HG03571 (cell line): ENCODE results near the gene PLA2G15.
A peak's percentile ranks its signal among the peaks of the same experiment; 100 is the strongest.

Experiments
- ATAC-seq: cut with Tn5 transposase; IDR thresholded peaks from one replicate; pipeline ENCODE4 v1.9.1; 2021; ENCODE audit not compliant: unreplicated experiment

PLA2G15 gene, protein sequence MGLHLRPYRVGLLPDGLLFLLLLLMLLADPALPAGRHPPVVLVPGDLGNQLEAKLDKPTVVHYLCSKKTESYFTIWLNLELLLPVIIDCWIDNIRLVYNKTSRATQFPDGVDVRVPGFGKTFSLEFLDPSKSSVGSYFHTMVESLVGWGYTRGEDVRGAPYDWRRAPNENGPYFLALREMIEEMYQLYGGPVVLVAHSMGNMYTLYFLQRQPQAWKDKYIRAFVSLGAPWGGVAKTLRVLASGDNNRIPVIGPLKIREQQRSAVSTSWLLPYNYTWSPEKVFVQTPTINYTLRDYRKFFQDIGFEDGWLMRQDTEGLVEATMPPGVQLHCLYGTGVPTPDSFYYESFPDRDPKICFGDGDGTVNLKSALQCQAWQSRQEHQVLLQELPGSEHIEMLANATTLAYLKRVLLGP

GRCh38 chr16:68244903-68245853 is at the start of gene PLA2G15:
Gene PLA2G15 (plus strand): TSS chr16:68245373. CDS start chr16:68245427, 54 bp downstream.
- peak; percentile 86 for ATAC-seq

DNA sequence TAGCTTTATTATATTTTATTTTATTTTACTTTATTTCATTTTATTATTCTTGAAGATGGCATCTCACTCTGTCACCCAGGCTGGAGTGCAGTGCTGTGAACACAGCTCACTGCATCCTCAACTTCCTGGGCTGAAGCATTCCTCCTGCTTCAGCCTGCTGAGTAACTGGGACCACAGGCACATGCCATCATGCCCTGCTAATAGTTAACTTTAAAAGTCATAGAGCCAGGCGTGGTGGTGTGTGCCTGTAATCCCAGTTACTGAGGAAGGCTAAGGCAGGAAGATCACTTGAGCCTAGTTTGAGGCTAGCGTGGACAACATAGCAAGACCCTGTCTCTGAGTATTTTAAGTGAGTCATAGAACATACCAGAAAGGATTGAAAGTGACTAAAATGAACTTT is 47.9 kb upstream of the PLA2G15 start:
- ATAC-seq = no peak

DNA sequence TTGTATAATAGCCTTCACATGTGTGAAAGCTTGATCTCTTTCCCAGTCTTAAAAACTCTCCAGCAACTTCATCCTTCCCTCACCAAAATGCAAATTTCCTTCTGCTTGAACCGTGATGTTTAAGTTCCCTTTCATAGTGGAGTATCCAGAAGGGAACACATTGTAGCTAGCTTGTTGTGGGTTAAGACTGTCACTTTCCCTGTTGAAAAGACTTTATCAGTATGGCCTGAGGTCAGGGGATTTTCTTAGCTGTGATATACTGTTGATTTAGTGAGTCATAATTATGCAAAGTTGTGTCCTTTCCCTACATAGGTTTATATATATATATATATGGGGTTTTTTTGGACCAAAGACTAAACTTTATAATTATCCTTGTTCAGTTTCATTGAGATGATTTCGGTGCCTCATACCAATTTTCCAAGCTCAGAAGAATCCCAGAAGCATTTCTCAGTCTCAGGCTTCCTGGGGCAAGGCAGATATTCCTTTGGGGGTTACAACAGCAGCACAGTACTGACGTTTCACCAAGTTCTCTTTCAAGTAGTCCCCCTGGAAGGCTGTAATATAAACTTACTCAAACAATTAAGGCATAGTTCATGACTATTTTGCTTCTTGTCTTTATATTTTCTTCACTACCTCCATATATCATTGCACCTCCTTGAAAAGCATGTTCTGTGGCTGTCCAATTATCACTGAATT is 44.9 kb upstream of the PLA2G15 start:
- ATAC-seq = no peak

GRCh38 chr16:68202091-68202519 is 43.1 kb upstream of the PLA2G15 start:
- ATAC-seq = no peak

DNA sequence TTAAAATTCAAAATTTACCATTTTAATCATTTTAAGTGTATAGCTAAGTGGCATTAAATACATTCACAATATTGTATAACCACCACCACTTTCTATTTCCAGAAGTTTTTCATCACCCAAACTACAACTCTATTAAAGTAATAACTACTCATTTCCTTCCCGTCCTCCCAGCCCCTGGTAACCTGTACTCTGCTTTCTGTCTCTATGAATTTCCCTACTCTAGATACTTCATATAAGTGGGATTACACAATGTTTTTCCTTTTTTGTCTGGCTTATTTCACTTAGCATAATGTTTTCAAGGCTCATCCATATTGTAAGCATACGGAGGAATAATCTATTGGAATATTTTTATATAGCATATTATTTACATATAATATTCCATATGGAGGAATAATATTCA is 38.9 kb upstream of the PLA2G15 start:
- no peak for ATAC-seq

GRCh38 chr16:68214726-68215125 is 30.4 kb upstream of the PLA2G15 start:
- no peak for ATAC-seq

DNA sequence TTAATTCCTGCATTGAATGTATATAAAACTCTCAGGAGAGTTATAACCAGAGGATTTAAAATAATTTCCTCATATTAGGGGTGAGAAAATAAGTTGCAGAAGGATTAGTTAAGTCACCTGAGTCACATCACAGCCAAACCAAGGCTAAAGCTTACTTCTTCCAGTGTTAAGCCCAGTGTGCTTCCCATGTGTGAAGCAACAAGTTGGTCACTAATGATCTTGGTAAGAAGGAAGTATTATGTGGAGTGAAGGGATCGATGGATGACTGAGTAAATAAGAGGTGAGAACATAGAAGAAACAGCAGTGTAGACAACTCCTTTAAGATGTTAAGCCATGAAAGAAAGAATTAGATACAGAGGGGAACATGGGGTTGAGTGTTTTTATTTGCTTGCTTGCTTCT is 29.9 kb upstream of the PLA2G15 start:
- no peak for ATAC-seq

DNA sequence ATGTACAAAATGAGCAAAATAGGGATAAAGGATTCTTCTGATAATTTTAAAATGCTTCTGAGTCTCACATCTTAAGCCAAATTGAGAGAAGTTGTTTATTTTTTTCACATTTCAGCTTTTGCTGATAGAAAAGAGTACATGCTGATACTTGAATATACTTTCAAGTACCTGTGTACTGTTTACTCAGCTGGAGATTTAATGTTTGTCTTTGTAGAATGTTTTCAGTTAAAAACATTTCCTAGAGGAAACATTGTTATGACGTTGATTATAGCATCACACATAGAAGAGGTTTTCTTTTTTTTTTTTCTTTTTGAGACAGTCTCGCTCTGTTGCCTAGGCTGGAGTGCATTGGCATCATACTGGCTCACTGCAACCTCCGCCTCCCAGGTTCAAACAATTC is 28.9 kb upstream of the PLA2G15 start:
- ATAC-seq = no peak

DNA sequence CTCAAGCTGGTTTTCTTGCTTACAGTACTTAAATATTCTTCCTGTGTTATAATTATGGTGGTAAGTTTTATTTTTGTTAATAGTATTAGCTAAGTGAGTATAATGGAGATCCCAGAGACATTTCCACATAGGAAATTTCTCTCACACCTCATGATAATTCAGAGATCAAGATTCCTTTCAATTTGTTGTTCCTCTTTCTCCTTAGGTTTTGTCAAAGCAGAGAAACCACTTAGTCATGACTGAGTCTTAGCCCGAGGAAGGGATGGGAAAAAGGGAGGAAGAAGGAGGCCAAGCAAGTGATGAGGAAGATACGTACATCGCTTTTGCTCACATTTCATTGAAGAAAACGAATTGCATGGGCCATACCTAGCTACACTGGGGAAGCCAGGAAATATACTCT is 27.7 kb upstream of the PLA2G15 start:
- ATAC-seq = no peak

DNA sequence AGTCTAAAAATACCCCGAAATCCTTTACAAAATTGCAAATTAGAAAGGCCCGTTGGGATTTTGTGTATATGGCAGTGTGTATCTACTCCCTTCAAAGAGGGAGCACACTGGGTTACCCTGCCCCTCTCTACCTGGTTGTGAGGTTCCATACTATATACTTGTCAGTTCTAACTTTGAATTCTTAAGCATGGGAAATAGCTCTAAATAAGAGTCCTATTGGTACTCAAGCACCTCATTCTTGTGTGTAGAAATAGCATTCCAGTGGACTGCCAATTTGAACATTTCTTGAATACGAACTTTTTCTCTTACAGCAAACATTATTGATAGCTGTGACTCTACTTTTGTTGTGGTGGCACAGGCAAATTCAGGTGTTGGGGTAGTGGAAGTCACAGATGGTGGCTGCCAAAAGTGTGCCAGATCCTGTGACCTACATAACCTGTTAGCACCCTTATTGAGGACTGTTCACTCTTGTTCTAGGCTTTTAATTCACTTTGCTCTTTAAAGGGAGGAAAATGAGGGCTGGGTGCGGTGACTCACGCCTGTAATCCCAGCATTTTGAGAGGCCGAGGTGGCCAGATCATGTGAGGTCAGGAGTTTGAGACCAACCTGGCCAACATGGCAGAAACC is 25.3 kb upstream of the PLA2G15 start:
- ATAC-seq = no peak

DNA sequence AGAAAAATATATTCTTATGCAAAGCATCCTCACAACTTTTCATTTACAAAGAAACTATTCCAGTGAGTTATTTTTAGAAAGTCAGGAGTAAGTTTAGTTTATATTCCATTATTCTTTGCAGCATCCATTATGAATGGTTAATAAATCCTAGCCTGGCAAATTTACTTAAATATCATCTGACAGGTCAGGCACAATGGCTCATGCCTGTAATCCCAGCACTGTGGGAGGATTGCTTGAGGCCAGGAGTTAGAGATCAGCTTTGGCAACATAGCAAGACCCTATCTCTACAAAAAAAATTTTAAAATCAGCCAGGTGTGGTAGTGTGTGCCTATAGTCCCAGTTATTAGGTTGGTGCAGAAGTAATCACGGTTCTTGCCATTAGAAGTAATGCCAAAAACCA is 22.1 kb upstream of the PLA2G15 start:
- no peak for ATAC-seq

DNA sequence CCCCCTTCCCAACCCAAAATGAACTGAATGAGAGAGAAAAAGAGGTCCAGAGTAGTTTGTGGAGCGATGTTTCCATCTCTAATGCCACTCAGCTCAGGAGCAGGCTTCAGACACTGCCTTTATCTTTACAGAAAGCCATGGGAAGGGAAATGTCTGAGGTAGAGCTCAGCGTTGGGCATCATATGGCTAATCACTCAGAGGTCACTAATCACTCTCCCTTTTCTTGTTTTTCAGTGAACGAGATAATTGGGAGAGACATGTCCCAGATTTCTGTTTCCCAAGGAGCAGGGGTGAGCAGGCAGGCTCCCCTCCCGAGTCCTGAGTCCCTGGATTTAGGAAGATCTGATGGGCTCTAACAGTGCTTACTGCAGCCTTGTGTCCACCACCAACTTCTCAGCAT is 19.1 kb upstream of the PLA2G15 start:
- ATAC-seq = no peak

GRCh38 chr16:68227183-68227793 is 17.9 kb upstream of the PLA2G15 start:
- ATAC-seq = no peak

GRCh38 chr16:68227850-68228553 is 17.2 kb upstream of the PLA2G15 start:
- ATAC-seq = no peak

DNA sequence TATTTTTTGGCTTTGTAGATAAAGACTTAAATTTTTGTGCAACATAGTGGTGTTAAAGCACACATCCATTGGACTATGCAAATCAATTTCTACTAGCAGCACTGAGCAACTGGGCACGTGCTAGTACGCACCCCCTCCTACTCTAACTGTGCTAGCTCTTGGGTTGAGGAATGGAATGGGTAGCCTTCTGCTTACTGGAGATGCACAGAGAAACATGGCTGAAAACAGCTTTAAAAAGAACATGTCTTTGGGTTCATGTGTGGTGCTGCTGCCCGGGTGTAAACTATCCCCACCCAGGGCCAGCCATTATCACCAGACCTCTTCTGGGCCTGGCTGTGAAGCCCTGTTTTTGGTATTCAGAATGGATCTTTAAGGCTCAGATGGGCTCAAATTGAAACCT is 16.5 kb upstream of the PLA2G15 start:
- ATAC-seq = no peak

GRCh38 chr16:68229431-68230175 is 15.6 kb upstream of the PLA2G15 start:
- ATAC-seq = no peak

GRCh38 chr16:68230176-68230571 is 15.0 kb upstream of the PLA2G15 start:
- no peak for ATAC-seq

GRCh38 chr16:68230956-68231355 is 14.2 kb upstream of the PLA2G15 start:
- ATAC-seq = no peak
